Suprapubic skin (tissue), 4 donors: ENCODE data around the gene MED19. TPM values are rescaled to one million over a fixed set of nuclear protein-coding genes. Genes with fewer than 3 reads are reported as not detected.

ENCODE experiments used
- DNase-seq, 2 donors: peaks; one replicate each; pipeline ENCODE4 v3.0.0-alpha.2; 2019; ENCODE audit warnings: low spot score in 2 of 2
- H3K27ac ChIP-seq: fragments of 200-600 bp; sonication (generic); one replicate; pipeline ENCODE4 v1.5.1; 2019
- H3K27me3 ChIP-seq: fragments of 200-600 bp; sonication (generic); one replicate; pipeline ENCODE4 v1.5.1; 2019
- H3K36me3 ChIP-seq: fragments of 200-600 bp; sonication (generic); one replicate; pipeline ENCODE4 v1.5.1; 2019
- H3K4me1 ChIP-seq: fragments of 200-600 bp; sonication (generic); one replicate; pipeline ENCODE4 v1.5.1; 2019
- H3K4me3 ChIP-seq: fragments of 200-600 bp; sonication (generic); one replicate; pipeline ENCODE4 v1.5.1; 2019; ENCODE audit warnings: mild to moderate bottlenecking
- H3K9me3 ChIP-seq: fragments of 200-600 bp; sonication (generic); one replicate; pipeline ENCODE4 v1.5.1; 2019
- EP300 ChIP-seq: sonication (generic); formaldehyde crosslinking; IDR thresholded peaks from one replicate; pipeline ENCODE4 v1.6.1; 2017; ENCODE audit warnings: antibody characterized with exemption
- POLR2A ChIP-seq, 2 donors: fragments of 450-650 bp; IDR thresholded peaks; one replicate each; pipeline ENCODE4 v1.6.1; 2017; ENCODE audit warnings: antibody characterized with exemption in 2 of 2, mild to moderate bottlenecking in 2 of 2, moderate library complexity in 2 of 2
- POLR2AphosphoS5 ChIP-seq, 3 donors: sonication (generic); formaldehyde crosslinking; IDR thresholded peaks; one replicate each; pipeline ENCODE4 v1.6.1; 2017; ENCODE audit warnings: antibody characterized with exemption in 3 of 3
- WGBS: methylation state at CpG from one replicate; pipeline ENCODE4 v1.1.5; 2018; 5-methylcytosine and 5-hydroxymethylcytosine counted together
- total RNA-seq, 4 donors: library from RNA; depleted of rRNA; stranded (reverse); fragments of >200 nt; gene quantifications; one replicate each; pipeline ENCODE4 v1.1.0, GENCODE V29; 2016
- TF ChIP-seq, protein P1 (sequence below), 2 donors: fragments of 200-600 bp in 1 of 2; fragments of 450-650 bp in 1 of 2; sonication (generic) in 1 of 2; IDR thresholded peaks; one replicate each; pipeline ENCODE4 v1.5.1; 2016 to 2019; ENCODE audit warnings: antibody characterized with exemption in 2 of 2, mild to moderate bottlenecking in 1 of 2, moderate library complexity in 1 of 2

The MED19 gene
- total RNA-seq, 4 donors from 2014 or later: 29.2 to 43.5 (median 32.7) TPM

DNA sequence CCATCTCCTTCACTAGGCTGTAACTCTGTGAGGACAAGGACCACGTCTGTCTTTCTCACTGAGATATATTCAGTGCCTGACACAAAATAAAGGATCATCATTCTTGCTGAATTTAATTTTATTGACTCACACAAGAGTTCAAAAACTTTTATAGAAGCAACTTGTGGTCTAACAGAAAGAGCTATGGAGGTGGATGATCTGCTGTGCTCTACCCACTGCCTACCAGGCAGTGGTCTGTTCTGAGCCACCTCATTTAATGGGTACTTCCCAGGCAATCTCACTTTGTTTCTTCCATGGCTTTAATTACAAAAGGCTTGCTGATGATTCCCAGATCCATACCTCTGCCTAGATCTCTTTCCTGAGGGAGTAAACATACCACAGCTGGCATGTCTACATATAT is 34.9 kb upstream of the MED19 start:
- Histone ChIP-seq H3K9me3 (no peaks in the 10 kb centered on the region), H3K36me3 (peaks cover 33% of the 10 kb centered on the region), H3K4me3 (no peak overlapping the region), H3K27ac (no peak overlapping the region), H3K27me3 (no peaks in the 10 kb centered on the region), H3K4me1 (peaks cover 20% of the 10 kb centered on the region)
- DNase-seq: no peak
- 85% methylated on average over 1 of the region's 1 CpG for WGBS
- TF ChIP-seq, protein P1, sequence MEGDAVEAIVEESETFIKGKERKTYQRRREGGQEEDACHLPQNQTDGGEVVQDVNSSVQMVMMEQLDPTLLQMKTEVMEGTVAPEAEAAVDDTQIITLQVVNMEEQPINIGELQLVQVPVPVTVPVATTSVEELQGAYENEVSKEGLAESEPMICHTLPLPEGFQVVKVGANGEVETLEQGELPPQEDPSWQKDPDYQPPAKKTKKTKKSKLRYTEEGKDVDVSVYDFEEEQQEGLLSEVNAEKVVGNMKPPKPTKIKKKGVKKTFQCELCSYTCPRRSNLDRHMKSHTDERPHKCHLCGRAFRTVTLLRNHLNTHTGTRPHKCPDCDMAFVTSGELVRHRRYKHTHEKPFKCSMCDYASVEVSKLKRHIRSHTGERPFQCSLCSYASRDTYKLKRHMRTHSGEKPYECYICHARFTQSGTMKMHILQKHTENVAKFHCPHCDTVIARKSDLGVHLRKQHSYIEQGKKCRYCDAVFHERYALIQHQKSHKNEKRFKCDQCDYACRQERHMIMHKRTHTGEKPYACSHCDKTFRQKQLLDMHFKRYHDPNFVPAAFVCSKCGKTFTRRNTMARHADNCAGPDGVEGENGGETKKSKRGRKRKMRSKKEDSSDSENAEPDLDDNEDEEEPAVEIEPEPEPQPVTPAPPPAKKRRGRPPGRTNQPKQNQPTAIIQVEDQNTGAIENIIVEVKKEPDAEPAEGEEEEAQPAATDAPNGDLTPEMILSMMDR (IDR thresholded peaks at IDR 0.05): no peak
- no peak for TF ChIP-seq POLR2A (IDR thresholded peaks at IDR 0.05)

DNA sequence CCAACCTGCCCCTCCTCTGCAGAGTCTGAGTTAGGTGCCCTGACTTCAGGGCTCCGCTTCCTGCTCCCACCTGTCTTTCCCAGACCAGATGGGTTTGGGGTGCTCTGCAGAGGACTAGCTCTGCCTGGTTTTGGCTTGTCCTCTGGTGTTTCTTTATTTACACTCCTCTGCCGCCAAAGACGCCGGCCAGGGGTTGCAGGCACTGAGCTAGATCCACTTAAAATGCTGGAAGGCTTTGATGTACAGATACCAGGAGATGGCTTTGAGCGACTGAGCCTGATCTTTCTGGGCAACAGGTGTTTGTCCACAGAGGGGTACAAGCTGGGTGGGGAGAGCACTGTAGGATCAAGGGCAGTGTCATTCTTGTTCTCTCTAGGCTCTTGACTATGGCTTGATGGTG is 33.2 kb upstream of the MED19 start:
- Histone ChIP-seq H3K27me3 (no peaks in the 10 kb centered on the region), H3K9me3 (no peaks in the 10 kb centered on the region), H3K27ac (no peak overlapping the region), H3K4me3 (no peak overlapping the region), H3K4me1 (peaks cover 21% of the 10 kb centered on the region), H3K36me3 (peaks cover 33% of the 10 kb centered on the region)
- WGBS: 86% methylated on average over 5 of the region's 5 CpGs
- TF ChIP-seq, protein P1 (IDR thresholded peaks at IDR 0.05): no peak
- no peak for TF ChIP-seq POLR2AphosphoS5 (IDR thresholded peaks at IDR 0.05)
- no peak for TF ChIP-seq EP300
- no peak for TF ChIP-seq POLR2A (IDR thresholded peaks at IDR 0.05)
- no peak for DNase-seq

DNA sequence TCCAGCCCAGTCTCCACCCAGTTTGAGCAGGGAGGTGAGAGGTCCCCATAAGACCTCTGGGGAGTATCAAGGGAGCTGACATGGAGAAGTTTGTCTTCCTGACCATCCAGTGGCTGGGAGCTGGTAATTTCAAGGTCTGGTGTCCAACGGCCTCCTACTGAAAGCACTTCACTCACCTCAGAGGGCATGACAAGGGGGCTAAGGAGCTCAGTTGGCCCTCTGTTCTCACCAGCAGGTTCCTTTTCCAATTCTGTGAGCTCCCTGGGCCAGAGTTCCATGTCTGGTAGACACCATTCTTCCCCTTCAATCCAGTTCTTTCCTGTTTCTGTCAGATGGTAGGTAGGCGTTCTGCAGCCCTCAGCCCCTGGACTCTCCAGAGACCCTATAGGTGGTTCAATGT is 32.3 kb upstream of the MED19 start:
- H3K4me1 ChIP-seq: peaks cover 21% of the 10 kb centered on the region
- H3K4me3 ChIP-seq: no peak overlapping the region
- H3K27me3 ChIP-seq: no peaks in the 10 kb centered on the region
- H3K27ac ChIP-seq: no peak overlapping the region
- H3K36me3 ChIP-seq: peaks cover 35% of the 10 kb centered on the region
- TF ChIP-seq POLR2A (IDR thresholded peaks at IDR 0.05) (no peak), EP300 (no peak), POLR2AphosphoS5 (IDR thresholded peaks at IDR 0.05) (no peak)
- TF ChIP-seq, protein P1 (IDR thresholded peaks at IDR 0.05): no peak
- DNase-seq: no peak
- no peaks in the 10 kb centered on the region for H3K9me3 ChIP-seq
- 69% methylated on average over 1 of the region's 2 CpGs for WGBS

DNA sequence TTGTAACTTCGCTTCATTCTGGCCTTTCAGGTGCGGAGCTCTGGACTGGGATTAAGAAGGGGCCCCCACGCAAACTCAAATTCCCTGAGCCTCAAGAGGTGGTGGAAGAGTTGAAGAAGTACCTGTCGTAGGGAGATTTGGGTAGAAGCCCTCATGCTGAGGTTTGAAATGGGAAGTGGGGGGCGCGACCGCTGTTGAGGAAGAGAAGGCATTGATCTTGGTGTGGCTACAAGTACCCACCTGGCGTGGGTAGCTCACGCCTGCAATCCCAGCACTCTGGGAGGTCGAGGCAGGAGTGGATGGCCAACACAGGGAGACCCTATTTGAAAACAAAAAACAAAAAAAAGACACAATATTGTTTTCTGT is 30.1 kb upstream of the MED19 start:
- peaks cover 50% of the 10 kb centered on the region for H3K36me3 ChIP-seq
- peak overlapping the region; percentile 81 for H3K4me3 ChIP-seq
- 3% methylated on average over 10 of the region's 10 CpGs for WGBS
- no peaks in the 10 kb centered on the region for H3K9me3 ChIP-seq
- H3K27me3 ChIP-seq: no peaks in the 10 kb centered on the region
- TF ChIP-seq, protein P1 (IDR thresholded peaks at IDR 0.05): no peak
- no peak for TF ChIP-seq POLR2A (IDR thresholded peaks at IDR 0.05)
- TF ChIP-seq POLR2AphosphoS5 (IDR thresholded peaks at IDR 0.05): no peak
- TF ChIP-seq EP300: no peak
- no peak for DNase-seq
- peak overlapping the region; percentile 95 for H3K27ac ChIP-seq
- peaks cover 21% of the 10 kb centered on the region for H3K4me1 ChIP-seq

DNA sequence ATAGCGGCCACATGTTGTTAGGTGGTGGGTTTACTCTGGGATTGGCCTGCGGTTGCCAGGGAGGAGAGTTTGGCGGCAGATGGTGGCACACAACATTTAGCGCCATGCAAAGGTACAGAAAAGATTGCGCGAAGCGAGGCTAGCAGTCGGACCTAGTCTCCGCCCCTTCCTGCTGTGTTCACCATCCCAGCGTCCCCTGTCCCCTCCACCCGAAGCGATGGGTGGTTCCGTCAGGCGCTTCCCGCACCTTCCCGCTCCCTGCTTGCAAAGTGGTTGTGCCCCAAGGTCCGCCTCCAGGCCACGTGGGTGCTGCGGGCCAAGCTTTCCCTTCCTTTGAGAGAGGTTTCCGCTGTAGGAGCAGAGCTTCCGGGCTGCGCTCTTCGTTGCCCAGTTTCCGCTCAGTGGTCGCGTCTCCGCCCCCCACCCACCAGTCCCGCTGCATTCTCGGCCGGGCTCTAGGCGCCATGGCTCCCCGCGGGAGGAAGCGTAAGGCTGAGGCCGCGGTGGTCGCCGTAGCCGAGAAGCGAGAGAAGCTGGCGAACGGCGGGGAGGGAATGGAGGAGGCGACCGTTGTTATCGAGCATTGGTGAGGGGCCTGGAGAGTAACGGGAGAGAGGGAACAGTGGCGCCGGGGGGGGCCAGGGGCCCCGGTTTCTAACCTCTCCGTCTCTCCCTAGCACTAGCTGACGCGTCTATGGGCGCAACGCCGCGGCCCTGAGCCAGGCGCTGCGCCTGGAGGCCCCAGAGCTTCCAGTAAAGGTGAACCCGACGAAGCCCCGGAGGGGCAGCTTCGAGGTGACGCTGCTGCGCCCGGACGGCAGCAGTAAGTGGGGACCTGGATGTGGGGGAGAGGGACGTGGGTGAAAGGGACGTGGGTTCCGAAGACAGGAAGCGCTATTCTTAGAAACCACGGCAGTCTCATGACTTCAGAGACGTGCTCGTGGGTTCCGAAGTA is 29.4 kb upstream of the MED19 start, which contains the start of gene SELENOH:
Gene SELENOH (plus strand): TSS at position 360 of the 955 bp plus-strand sequence. CDS start 105 bp downstream, at position 465.
- Histone ChIP-seq H3K4me3 (peak within 1 kb of the TSS; percentile 81), H3K36me3 (peaks cover 50% of the 10 kb centered on the region), H3K9me3 (no peaks in the 10 kb centered on the region), H3K27ac (peak within 1 kb of the TSS; percentile 95), H3K27me3 (no peaks in the 10 kb centered on the region), H3K4me1 (peaks cover 21% of the 10 kb centered on the region)
- peak; percentile 98 for DNase-seq
- TF ChIP-seq, protein P1 (IDR thresholded peaks at IDR 0.05): no peak
- peak; percentile 11 to 84 for TF ChIP-seq POLR2A (IDR thresholded peaks at IDR 0.05)
- TF ChIP-seq EP300: no peak
- TF ChIP-seq POLR2AphosphoS5 (IDR thresholded peaks at IDR 0.05): peak in 2 of 3 donors; percentile 88 to 94
- WGBS: under 1% methylated on average over 69 of the region's 75 CpGs
